ENCODE measurements around the gene PSMA8. TPM values are rescaled to one million over a fixed set of nuclear protein-coding genes. Genes with fewer than 3 reads are reported as not detected.
"Not testable (repeated sequence)": the region's sequence is repeated elsewhere in the genome, so short reads cannot be mapped to it uniquely, and the experiment has no call there.

Gene PSMA8
- total RNA-seq, 1 donor from 2014 or later, result not detected

DNA sequence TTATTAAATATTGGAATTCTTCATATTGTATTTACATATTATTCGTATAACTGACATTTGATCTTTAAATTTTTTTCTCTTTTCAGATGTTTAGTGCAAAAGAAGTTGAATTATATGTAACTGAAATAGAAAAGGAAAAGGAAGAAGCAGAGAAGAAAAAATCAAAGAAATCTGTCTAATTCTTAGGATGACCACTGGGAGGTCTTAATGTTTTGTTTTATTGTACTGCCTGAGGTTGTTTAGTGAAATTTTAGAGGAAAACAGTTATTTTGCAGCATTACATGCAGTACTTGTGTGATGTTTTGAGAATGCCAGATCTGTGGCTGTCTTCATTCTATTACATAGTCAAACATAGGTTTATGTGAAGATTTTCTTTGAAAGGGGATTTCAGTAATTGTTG lies 58.6 kb downstream of the PSMA8 start:
- no peak for TF ChIP-seq EZH2 (IDR thresholded peaks at IDR 0.05; ENCODE audit: insufficient read depth, low read length)
- TF ChIP-seq, protein P1, sequence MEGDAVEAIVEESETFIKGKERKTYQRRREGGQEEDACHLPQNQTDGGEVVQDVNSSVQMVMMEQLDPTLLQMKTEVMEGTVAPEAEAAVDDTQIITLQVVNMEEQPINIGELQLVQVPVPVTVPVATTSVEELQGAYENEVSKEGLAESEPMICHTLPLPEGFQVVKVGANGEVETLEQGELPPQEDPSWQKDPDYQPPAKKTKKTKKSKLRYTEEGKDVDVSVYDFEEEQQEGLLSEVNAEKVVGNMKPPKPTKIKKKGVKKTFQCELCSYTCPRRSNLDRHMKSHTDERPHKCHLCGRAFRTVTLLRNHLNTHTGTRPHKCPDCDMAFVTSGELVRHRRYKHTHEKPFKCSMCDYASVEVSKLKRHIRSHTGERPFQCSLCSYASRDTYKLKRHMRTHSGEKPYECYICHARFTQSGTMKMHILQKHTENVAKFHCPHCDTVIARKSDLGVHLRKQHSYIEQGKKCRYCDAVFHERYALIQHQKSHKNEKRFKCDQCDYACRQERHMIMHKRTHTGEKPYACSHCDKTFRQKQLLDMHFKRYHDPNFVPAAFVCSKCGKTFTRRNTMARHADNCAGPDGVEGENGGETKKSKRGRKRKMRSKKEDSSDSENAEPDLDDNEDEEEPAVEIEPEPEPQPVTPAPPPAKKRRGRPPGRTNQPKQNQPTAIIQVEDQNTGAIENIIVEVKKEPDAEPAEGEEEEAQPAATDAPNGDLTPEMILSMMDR (IDR thresholded peaks at IDR 0.05; ENCODE audit: insufficient read depth, low read depth, low read length), result no peak
- no peaks in the 10 kb centered on the region for H3K9me3 Mint-ChIP-seq (ENCODE audit: unreplicated experiment)
- no peak overlapping the region for H3K27ac Mint-ChIP-seq (ENCODE audit: unreplicated experiment)
- no peak overlapping the region for H3K4me3 ChIP-seq (ENCODE audit: insufficient read depth, low read depth, low read length)
- H3K9ac ChIP-seq (ENCODE audit: low read length), result no peak overlapping the region
- no peaks in the 10 kb centered on the region for H3K36me3 Mint-ChIP-seq (ENCODE audit: low read depth, unreplicated experiment)
- H3K79me2 ChIP-seq (ENCODE audit: insufficient read depth, low read length), result no peaks in the 10 kb centered on the region
- no peaks in the 10 kb centered on the region for H3K4me1 ChIP-seq (ENCODE audit: insufficient read depth, low read length)
- no peak for FAIRE-seq
- H3K27ac ChIP-seq (ENCODE audit: low read depth, low read length), result no peak overlapping the region
- H3K4me3 Mint-ChIP-seq (ENCODE audit: unreplicated experiment), result no peak overlapping the region
- H4K20me1 ChIP-seq (ENCODE audit: insufficient read depth, low read length), result no peaks in the 10 kb centered on the region
- H3K9me3 ChIP-seq (ENCODE audit: insufficient read depth, low read depth, low read length), result no peaks in the 10 kb centered on the region
- no peak overlapping the region for H2AFZ ChIP-seq (ENCODE audit: low read depth, low read length)
- no peaks in the 10 kb centered on the region for H3K27me3 ChIP-seq (ENCODE audit: insufficient read depth, low read length)
- no peak for DNase-seq (ENCODE audit: low read depth)
- no peaks in the 10 kb centered on the region for H3K27me3 Mint-ChIP-seq (ENCODE audit: low read depth, unreplicated experiment)
- H3K4me2 ChIP-seq (ENCODE audit: low read length), result no peak overlapping the region
- H3K4me1 Mint-ChIP-seq (ENCODE audit: low read depth, unreplicated experiment), result no peaks in the 10 kb centered on the region
- H3K36me3 ChIP-seq (ENCODE audit: insufficient read depth, low read length), result no peaks in the 10 kb centered on the region

DNA sequence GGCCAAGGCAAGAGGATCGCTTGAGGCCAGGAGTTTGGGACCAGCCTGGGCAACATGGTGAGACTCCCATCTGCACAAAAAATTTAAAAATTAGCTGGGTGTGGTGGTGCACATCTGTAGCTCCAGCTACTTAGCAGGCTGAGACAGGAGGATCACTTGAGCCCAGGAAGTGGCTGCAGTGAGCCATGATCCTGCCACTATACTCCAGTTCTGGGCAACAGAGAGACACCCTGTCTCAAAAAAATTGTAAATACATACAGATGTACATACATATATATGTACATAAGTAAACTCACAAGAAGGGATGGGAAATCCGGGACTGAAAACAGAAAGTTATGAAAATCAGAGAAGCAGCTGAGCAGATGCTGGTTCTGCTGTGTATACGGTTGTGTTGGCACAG lies 62.9 kb downstream of the PSMA8 start:
- no peak overlapping the region for H3K4me3 ChIP-seq (ENCODE audit: insufficient read depth, low read depth, low read length)
- no peak overlapping the region for H2AFZ ChIP-seq (ENCODE audit: low read depth, low read length)
- Mint-ChIP-seq H3K27ac (ENCODE audit: unreplicated experiment) (no peak overlapping the region), H3K9me3 (ENCODE audit: unreplicated experiment) (no peaks in the 10 kb centered on the region), H3K4me1 (ENCODE audit: low read depth, unreplicated experiment) (no peaks in the 10 kb centered on the region), H3K36me3 (ENCODE audit: low read depth, unreplicated experiment) (no peaks in the 10 kb centered on the region), H3K27me3 (ENCODE audit: low read depth, unreplicated experiment) (no peaks in the 10 kb centered on the region), H3K4me3 (ENCODE audit: unreplicated experiment) (no peak overlapping the region)
- no peak overlapping the region for H3K4me2 ChIP-seq (ENCODE audit: low read length)
- no peaks in the 10 kb centered on the region for H3K79me2 ChIP-seq (ENCODE audit: insufficient read depth, low read length)
- no peaks in the 10 kb centered on the region for H3K4me1 ChIP-seq (ENCODE audit: insufficient read depth, low read length)
- H3K27ac ChIP-seq (ENCODE audit: low read depth, low read length), result no peak overlapping the region
- H3K9ac ChIP-seq (ENCODE audit: low read length), result no peak overlapping the region
- no peaks in the 10 kb centered on the region for H4K20me1 ChIP-seq (ENCODE audit: insufficient read depth, low read length)
- no peaks in the 10 kb centered on the region for H3K27me3 ChIP-seq (ENCODE audit: insufficient read depth, low read length)
- no peaks in the 10 kb centered on the region for H3K9me3 ChIP-seq (ENCODE audit: insufficient read depth, low read depth, low read length)
- H3K36me3 ChIP-seq (ENCODE audit: insufficient read depth, low read length), result no peaks in the 10 kb centered on the region
- no peak for DNase-seq (ENCODE audit: low read depth)
- FAIRE-seq, result no peak
- TF ChIP-seq, protein P1 (IDR thresholded peaks at IDR 0.05; ENCODE audit: insufficient read depth, low read depth, low read length), result no peak
- no peak for TF ChIP-seq EZH2 (IDR thresholded peaks at IDR 0.05; ENCODE audit: insufficient read depth, low read length)

DNA sequence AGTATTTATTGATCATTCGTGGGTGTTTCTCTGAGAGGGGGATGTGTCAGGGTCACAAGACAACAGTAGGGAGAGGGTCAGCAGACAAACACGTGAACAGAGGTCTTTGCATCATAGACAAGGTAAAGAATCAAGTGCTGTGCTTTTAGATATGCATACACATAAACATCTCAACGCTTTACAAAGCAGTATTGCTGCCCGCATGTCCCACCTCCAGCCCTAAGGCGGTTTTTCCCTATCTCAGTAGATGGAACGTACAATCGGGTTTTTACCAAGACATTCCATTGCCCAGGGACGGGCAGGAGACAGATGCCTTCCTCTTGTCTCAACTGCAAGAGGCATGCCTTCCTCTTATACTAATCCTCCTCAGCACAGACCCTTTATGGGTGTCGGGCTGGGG lies 68.3 kb downstream of the PSMA8 start:
- not testable (repeated sequence) for H3K9me3 ChIP-seq (ENCODE audit: insufficient read depth, low read depth, low read length); DNase-seq (ENCODE audit: low read depth); FAIRE-seq; H3K27ac Mint-ChIP-seq (ENCODE audit: unreplicated experiment); H4K20me1 ChIP-seq (ENCODE audit: insufficient read depth, low read length); H3K9ac ChIP-seq (ENCODE audit: low read length); H3K27me3 Mint-ChIP-seq (ENCODE audit: low read depth, unreplicated experiment); H3K27me3 ChIP-seq (ENCODE audit: insufficient read depth, low read length); H3K36me3 Mint-ChIP-seq (ENCODE audit: low read depth, unreplicated experiment); H3K4me1 ChIP-seq (ENCODE audit: insufficient read depth, low read length); H3K27ac ChIP-seq (ENCODE audit: low read depth, low read length); H3K4me2 ChIP-seq (ENCODE audit: low read length); H2AFZ ChIP-seq (ENCODE audit: low read depth, low read length); H3K4me3 Mint-ChIP-seq (ENCODE audit: unreplicated experiment); H3K9me3 Mint-ChIP-seq (ENCODE audit: unreplicated experiment); H3K4me3 ChIP-seq (ENCODE audit: insufficient read depth, low read depth, low read length); H3K36me3 ChIP-seq (ENCODE audit: insufficient read depth, low read length); H3K79me2 ChIP-seq (ENCODE audit: insufficient read depth, low read length); H3K4me1 Mint-ChIP-seq (ENCODE audit: low read depth, unreplicated experiment)
